Measurements from ENCODE around the gene ABLIM2.

- TF ChIP-seq CTCF (conservative IDR thresholded peaks at IDR 0.05 in 1 of 2, IDR thresholded peaks at IDR 0.05 in 1 of 2; ENCODE audit: extremely low read depth in 1 of 2, insufficient read depth in 1 of 2, low read depth in 1 of 2, low read length in 2 of 2), result no peak
- TF ChIP-seq EZH2 (IDR thresholded peaks at IDR 0.05; ENCODE audit: borderline replicate concordance, low read length), result no peak
Measured at GRCh38 chr4:8136529-8136928, 22.1 kb downstream of the ABLIM2 start.

All from mammary epithelial cell (primary cell).